NCI-H146 treated with DMSO at 0.1 percent for 48 hours (cell line): Measurements from ENCODE around the gene HRAS.

Experiments
- DNase-seq: peaks from one replicate; lab custom pipeline; 2025; ENCODE audit not compliant: unreplicated experiment; lab: John Stamatoyannopoulos, UW

HRAS gene

GRCh38 chr11:497565-498296 lies 37.6 kb downstream of the HRAS start:
- DNase-seq = no peak

DNA sequence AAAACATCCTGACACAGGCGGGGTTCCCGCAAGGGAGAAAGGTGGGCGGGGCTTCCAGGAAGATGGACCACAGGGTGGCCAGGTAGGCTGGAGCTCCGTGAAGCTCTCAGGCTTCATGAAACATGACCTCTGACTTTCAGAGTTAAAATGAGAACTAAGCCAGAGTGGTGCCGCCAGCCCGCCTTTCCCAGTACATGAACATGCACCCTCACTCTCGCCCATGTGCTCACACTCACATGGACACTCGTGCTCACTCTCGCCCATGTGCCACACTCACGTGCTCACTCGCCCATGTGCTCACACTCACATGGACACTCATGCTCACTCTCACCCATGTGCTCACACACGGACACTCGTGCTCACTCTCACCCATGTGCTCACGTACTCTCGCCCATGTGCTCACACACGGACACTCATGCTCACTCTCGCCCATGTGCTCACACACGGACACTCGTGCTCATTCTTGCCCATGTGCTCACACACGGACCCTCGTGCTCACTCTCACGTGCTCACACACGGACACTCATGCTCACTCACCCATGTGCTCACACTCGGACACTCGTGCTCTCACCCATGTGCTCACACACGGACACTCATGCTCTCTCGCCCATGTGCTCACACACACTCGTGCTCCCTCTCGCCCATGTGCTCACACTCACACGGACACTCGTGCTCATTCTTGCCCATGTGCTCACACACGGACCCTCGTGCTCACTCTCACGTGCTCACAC lies 38.4 kb downstream of the HRAS start:
- no peak for DNase-seq

DNA sequence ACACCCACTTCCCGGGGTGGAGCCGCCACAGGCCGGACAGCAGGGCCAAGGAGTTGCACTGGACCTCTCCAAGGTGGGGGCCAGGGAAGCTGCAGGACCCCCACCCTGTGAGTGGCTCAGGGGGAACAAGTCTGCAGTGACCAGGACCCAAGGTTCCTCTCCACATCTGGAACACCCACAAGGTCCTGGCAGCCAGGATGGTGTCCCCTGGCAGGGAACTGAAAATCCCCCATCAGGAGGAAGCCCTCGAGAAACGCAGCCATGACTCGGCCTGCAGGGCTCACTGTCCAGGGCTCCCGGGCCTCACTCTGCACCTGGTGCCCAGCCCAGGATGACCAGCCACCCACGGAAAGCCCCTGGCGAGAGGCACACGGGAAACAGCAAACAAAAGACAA lies 39.8 kb downstream of the HRAS start:
- no peak for DNase-seq

DNA sequence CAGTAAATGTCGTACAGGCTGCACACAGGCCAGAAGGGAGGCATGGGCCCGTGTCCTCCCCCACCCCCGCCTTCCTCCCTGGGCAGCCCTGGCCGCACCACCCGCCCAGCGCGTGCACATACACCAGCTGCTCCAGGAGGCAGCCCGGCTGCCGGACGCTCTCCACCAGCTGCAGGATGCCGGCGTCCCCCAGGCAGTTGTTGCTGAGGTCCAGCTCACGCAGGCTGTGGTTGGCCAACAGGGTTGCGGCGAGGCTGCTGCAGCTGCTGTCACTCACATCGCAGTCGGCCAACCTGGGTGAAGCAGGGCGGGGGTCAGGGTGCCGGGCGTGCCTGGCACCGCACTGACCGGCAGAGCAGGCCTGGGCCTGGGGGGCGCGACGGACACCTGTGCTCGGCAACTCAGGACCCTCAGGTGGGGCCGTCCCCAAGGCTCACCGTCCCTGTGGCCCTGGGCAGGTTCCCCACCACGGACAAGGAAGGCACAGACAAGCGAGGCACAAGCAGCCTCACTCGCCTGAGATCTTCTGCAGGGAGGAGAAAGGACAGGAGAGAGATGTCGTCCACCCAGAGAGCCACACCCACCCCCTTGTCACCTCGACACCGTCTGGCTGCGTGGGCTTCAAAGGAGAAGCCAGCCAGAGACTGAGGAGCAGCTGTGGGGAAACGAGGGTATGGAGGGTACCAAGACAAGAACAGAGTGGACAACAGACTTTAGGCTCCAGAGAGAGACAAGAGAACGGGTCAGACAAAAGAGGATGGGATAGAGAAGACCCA lies 40.4 kb downstream of the HRAS start:
- DNase-seq = no peak

DNA sequence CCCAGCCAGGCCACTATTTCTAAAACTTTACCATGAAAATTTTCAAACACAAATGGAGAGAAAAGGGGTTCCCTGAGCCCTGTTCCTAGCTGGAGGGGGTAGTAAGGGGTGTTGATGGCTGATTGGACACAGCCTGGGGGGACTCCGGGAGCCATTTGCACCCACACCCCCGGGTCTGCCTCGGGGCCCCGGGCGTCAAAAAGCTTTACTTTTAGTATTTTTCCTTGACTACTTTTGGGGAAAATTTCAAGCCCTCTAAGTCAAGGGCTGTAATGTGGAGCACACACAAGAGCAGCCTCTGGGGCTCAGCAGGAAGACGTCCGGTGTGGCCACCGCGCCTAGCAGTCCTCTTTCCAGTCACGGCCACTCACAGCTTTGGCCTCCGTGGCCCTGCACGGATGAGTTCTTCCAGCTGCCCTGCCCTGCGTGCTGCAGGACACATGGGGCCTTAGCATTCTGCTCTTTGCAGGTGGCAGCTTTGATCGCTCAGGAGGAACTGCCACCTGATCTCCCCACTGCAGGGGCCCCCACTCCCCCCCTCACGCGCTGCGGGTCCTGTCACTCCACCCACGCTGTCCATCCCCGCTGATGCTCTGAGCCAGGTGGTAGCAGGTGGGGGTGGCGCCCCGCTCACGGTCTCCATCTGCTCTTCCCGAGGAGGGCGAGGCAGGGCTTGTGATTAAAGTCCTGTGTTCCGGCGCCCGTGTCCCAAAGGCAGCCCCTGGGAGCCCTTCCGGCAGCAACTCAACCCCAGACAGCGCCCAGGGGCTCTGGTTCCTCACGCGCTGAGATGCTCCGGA lies 42.7 kb downstream of the HRAS start:
- DNase-seq = peak; percentile 11

DNA sequence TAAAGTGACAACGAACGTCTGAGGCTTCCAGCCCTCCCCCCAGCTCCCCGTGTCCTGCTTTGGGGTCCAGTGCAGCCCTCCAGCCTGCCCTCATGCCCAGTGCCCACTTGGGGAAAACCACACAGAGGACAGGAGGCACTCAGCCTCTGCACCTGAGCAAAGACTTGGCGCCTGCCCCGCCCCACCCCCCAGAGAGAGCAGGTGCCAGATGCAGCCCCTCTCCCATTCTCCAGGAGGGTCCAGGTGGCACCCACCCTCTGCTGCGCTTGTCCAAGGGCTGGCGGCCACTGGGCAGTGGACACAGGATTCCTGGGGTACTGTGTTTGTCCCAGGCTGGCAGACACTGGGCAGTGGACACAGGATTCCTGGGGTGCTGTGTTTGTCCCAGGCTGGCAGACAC lies 44.0 kb downstream of the HRAS start:
- DNase-seq = no peak

DNA sequence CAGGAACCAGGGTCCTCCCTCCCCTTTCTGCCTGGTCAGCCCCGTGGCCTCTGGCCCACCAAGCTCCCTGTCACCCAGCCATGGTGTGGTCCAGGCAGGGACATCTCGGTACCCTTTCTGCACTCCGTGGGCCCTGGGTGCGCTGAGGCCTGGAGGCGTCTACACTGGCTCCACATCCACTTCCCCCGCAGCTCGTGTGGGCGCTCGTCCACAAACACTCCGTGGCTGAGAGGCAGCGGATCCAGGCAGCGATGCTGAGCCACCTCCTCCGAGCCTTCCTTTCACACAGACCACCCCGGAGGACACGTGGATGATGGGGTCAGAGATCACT lies 44.5 kb downstream of the HRAS start:
- DNase-seq = no peak

DNA sequence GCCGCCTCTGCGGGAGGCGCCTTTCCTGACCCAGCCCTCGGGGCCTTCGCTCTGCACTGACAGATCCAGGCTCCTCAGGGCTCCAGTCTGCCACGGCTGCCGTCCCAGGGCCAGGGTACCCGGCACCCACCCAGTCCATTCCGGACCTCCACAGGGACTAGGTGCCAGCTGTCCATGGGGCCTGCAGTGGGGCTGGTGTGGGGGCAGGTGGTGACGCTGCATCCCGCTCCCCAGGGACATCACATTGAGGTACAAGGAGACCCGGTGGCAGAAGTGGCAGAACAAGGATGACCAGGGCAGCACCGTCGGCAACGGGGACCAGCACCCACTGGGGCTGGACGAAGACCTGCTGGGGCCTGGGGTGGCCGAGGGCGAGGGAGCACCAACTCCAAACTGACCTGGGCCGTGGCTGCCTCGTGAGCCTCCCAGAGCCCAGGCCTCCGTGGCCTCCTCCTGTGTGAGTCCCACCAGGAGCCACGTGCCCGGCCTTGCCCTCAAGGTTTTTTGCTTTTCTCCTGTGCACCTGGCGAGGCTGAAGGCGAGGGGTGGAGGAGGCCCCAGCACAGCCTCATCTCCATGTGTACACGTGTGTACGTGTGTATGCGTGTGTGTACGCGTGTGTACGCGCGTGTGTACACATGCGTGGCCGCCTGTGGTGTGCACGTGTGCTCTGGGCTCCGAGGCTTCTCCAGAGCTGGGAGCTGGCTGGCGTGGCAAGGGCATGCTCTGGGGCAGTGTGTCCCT lies 45.0 kb downstream of the HRAS start:
- no peak for DNase-seq

DNA sequence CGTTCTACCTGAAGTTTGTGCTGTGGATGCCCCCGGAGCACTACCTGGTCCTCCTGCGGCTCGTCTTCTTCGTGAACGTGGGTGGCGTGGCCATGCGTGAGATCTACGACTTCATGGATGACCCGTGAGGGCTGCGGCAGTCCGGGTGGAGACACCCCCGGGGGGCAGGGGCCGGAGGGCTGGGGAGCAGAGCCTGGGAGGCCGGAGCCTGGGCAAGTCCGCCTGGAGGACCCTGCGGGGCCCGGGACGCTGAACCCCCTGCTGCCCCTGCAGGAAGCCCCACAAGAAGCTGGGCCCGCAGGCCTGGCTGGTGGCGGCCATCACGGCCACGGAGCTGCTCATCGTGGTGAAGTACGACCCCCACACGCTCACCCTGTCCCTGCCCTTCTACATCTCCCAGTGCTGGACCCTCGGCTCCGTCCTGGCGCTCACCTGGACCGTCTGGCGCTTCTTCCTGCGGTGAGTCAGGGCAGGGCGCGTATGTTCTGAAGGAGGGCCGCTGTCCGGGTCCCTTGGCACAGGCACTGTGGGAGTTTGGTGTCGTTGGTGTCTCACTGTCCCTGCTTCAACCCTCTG lies 45.7 kb downstream of the HRAS start:
- DNase-seq = no peak

DNA sequence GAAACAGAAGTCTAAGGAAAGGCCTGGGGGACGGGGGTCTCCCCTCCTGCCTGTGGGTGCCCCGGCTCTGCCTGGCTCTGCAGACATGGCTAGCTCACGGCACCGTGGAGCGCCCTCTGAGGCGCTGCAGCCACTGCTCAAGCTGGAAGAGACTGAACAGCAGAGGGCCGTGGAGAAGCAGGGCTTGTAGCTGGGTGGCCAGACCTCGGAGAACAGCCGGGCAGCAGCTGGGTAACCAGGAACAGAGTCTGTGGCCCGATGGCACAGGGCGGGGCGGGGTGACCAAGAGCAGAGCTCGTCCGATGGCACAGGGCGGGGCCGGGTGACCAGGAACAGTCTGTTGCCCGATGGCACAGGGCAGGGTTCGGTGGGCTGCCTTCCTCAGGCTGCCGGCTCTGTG lies 46.4 kb downstream of the HRAS start:
- DNase-seq = no peak

GRCh38 chr11:488579-488978 lies 46.8 kb downstream of the HRAS start:
- DNase-seq = no peak

- DNase-seq = no peak
These were observed 47.3 kb downstream of the HRAS start for GRCh38 chr11:488062-488461.

- DNase-seq = no peak
These were observed 47.8 kb downstream of the HRAS start for GRCh38 chr11:487571-488021.

DNA sequence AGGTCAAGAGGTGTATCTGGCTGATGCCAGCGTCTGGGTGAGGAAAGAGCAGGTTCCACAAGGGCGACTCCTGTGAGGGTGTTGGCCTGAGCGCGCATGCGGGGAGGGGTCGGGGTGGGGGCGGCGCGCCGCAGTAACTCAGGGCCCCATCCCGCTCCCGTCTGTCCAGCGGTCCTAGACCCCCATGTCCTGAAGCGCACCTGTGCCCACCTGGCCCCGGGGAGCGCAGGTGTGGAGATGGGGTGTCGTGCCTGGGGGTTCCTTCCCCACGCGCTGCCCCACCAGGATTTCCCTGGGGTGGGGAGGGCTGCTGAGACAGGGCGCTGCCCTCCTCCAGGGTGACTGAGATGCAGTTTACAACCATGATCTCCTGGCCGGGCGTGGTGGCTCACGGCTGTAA lies 49.2 kb downstream of the HRAS start:
- no peak for DNase-seq

GRCh38 chr11:484616-485015 lies 50.8 kb downstream of the HRAS start:
- DNase-seq = no peak
